ENCODE data around the gene ABHD15.

DNA sequence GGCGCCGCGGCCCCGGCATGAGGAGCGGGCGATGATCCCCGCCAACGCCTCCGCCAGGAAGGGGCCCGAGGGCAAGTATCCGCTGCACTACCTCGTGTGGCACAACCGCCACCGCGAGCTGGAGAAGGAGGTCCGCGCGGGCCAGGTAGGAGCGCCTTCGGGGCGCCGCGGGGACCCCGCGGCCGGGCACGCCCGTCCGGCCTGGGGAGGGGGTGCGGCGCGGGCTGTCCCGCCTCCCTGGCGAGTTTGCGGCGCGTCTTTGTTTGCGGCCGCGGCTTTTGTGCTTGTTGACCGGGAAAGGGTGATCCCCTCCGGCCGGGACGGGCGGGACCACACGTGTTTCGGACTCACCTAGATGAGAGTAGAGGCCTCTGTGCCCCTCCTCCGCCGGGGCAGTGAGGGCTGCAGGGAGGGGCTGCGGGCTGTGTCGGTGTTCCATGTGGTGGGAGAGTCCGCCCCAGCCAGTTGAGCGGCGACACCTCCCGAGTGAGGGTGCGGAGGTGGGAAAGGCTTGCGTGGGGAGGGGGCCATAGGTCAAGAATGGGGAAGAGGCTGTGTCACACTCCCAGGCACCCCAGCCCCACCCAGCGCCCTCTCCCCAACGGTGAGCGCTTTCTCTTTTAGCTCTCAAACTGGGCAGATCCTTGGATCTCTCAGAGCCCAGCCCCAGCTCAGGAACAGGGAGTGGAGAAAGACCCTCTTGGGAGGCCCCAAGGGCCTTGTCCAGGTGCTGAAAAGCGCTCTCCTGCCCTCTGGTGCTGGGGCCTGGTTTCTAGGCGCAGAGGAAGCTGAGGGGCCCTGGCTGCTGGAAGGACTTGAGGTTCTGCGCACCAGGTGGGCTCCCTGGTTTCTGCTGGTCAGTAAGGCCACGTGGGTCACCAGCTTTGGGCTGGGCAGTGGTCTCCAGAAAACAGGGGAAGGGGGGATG is 27.0 kb upstream of the ABHD15 start:
- TF ChIP-seq, protein P1, sequence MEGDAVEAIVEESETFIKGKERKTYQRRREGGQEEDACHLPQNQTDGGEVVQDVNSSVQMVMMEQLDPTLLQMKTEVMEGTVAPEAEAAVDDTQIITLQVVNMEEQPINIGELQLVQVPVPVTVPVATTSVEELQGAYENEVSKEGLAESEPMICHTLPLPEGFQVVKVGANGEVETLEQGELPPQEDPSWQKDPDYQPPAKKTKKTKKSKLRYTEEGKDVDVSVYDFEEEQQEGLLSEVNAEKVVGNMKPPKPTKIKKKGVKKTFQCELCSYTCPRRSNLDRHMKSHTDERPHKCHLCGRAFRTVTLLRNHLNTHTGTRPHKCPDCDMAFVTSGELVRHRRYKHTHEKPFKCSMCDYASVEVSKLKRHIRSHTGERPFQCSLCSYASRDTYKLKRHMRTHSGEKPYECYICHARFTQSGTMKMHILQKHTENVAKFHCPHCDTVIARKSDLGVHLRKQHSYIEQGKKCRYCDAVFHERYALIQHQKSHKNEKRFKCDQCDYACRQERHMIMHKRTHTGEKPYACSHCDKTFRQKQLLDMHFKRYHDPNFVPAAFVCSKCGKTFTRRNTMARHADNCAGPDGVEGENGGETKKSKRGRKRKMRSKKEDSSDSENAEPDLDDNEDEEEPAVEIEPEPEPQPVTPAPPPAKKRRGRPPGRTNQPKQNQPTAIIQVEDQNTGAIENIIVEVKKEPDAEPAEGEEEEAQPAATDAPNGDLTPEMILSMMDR (IDR thresholded peaks at IDR 0.05), result peak in 1 of 2 donors; percentile 18
- TF ChIP-seq EP300 (IDR thresholded peaks at IDR 0.05) (no peak), POLR2A (IDR thresholded peaks at IDR 0.05) (no peak), POLR2AphosphoS5 (IDR thresholded peaks at IDR 0.05) (no peak)
